ENCODE results near the gene MRPL39. TPM values are rescaled to one million over a fixed set of nuclear protein-coding genes. Genes with fewer than 3 reads are reported as not detected.
"Not testable (repeated sequence)": the region's sequence is repeated elsewhere in the genome, so short reads cannot be mapped to it uniquely, and the experiment has no call there.

The MRPL39 gene
- total RNA-seq, 3 donors from 2014 or later: 21.6 to 27.9 (median 22.1) TPM

DNA sequence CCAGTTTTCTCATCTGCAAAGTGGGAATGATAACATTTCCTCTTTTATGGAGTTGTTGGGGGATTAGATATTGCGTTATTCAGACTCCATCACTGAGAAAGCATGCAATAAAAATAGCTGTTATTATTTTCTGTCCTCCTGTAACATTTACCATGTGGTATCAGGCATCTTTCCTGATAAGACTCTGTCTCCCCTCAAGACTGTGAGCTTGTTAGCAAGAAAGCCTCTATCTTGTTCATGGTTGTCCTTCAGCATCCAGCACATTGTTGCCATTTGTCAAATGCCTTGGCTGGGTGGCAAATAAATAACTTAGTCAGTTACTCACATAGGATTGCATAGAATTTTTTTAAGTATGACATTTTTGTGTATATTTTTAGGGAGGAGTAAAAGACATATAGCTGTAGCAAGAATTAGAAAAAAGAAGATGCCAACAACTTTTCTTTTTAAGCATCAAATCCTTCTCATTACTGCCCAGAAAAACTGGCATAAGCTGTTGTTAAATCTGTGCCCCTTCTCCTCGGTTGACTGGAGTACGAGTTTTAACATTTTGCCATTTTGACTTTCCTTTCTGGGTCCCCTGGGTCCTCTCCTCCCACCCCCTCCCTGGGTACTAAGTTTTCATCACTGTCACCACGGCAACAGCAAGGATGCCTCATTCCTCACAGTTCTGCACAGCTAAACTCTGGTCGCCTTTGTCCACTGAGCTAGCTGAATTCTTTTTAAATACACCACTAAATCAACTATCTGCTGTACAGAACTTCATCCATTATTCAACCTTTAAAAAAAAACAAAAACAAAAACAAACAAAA is 30.8 kb upstream of the MRPL39 start:
- intact Hi-C loops (cut with DNase I, micrococcal nuclease): no loop called here
- Histone ChIP-seq H3K9me3 (no peaks in the 10 kb centered on the region), H3K4me1 (ENCODE audit: low read depth) (no peaks in the 10 kb centered on the region), H3K36me3 (ENCODE audit: low read depth) (no peaks in the 10 kb centered on the region), H3K4me3 (no peak overlapping the region)
- DNase-seq (no peak), ATAC-seq (no peak)
- TF ChIP-seq, protein P1, sequence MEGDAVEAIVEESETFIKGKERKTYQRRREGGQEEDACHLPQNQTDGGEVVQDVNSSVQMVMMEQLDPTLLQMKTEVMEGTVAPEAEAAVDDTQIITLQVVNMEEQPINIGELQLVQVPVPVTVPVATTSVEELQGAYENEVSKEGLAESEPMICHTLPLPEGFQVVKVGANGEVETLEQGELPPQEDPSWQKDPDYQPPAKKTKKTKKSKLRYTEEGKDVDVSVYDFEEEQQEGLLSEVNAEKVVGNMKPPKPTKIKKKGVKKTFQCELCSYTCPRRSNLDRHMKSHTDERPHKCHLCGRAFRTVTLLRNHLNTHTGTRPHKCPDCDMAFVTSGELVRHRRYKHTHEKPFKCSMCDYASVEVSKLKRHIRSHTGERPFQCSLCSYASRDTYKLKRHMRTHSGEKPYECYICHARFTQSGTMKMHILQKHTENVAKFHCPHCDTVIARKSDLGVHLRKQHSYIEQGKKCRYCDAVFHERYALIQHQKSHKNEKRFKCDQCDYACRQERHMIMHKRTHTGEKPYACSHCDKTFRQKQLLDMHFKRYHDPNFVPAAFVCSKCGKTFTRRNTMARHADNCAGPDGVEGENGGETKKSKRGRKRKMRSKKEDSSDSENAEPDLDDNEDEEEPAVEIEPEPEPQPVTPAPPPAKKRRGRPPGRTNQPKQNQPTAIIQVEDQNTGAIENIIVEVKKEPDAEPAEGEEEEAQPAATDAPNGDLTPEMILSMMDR (IDR thresholded peaks at IDR 0.05): no peak

DNA sequence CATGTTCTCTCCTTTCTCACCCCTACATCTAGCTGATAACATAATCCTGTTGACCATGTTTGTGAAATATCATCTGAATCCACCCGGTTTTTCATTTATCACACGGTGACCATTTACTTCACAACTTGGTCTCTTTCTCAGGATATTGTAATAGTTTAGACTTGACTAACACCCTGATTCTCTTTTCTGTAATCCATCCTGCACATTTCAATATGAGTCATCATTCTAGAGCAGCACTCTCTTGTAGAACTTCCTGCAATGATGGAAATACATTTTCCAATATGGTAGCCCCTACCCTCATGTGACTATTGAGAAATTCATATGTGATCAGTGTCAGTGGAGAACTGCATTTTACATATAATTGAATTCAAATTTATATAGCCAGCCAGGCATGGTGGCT is 29.4 kb upstream of the MRPL39 start:
- H3K9me3 ChIP-seq: no peaks in the 10 kb centered on the region
- DNase-seq: no peak
- no peak overlapping the region for H3K4me3 ChIP-seq
- no peaks in the 10 kb centered on the region for H3K4me1 ChIP-seq (ENCODE audit: low read depth)
- no peak for ATAC-seq
- TF ChIP-seq, protein P1 (IDR thresholded peaks at IDR 0.05): no peak
- no peaks in the 10 kb centered on the region for H3K36me3 ChIP-seq (ENCODE audit: low read depth)
- intact Hi-C loops (cut with DNase I, micrococcal nuclease): no loop called here

DNA sequence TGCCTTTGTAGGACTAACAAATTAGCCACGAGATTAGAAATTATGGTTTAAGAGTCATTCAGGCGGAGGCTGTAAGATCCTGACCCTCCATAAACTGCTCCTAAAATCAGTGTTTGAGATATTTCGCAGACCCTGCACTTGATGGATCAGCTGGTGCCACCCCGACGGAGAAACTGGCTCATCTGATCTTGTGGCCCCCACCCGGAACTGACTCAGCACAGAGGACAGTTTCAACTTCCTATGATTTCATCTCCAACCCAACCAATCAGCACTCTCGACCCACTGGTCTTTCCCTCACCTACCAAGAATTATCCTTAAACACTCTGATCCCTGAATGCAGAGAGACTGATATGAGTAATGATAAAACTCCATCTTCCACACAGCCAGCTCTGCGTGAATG is 28.0 kb upstream of the MRPL39 start:
- Histone ChIP-seq H3K4me3 (no peak overlapping the region), H3K4me1 (ENCODE audit: low read depth) (no peaks in the 10 kb centered on the region), H3K9me3 (no peaks in the 10 kb centered on the region), H3K36me3 (ENCODE audit: low read depth) (no peaks in the 10 kb centered on the region)
- intact Hi-C loops (cut with DNase I, micrococcal nuclease): no loop called here
- TF ChIP-seq, protein P1 (IDR thresholded peaks at IDR 0.05): no peak
- ATAC-seq: no peak
- DNase-seq: no peak

DNA sequence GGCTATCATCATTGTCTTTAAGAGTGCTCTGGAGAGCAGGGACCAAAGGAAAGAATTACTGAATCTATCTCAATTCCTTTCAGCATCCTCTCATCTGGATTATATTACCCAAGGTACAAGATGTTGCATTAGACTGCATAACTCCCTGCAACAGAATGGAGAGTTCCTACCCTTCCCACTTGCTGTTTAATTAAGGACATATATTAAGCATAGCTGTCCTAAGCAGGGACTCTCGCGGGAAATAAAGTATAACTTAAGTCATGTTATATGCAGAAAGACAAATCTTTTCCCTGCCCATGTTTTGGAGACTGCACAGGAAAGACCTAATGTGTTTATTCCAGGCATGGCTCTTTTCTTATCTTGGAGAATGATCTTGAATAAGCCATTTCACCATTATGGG is 25.0 kb upstream of the MRPL39 start:
- H3K4me1 ChIP-seq (ENCODE audit: low read depth): no peaks in the 10 kb centered on the region
- ATAC-seq (no peak), DNase-seq (no peak)
- H3K36me3 ChIP-seq (ENCODE audit: low read depth): no peaks in the 10 kb centered on the region
- H3K9me3 ChIP-seq: no peaks in the 10 kb centered on the region
- TF ChIP-seq, protein P1 (IDR thresholded peaks at IDR 0.05): no peak
- intact Hi-C loops (cut with DNase I, micrococcal nuclease): no loop called here
- no peak overlapping the region for H3K4me3 ChIP-seq

DNA sequence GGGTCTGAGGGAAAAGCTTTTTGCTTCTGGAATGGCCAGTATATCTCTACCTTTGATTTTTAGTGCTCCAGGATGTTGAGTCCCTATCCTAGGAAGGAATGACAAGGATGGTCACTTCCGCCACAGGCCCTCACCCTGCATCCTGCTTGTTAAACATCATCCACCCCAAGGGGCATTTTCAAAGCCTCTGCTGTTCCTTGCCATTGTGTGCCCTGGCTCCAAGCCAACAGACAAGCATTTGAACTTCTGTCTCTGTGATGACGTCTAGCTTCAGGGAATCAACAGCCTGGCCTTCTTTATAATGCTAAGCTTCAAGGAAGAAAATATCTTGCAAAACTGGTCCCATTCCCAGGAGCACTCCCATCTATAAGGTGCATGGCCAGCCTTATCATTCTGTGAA is 19.5 kb upstream of the MRPL39 start:
- ATAC-seq (no peak), DNase-seq (peak in 1 of 3 donors; percentile 7)
- no peaks in the 10 kb centered on the region for H3K9me3 ChIP-seq
- no peaks in the 10 kb centered on the region for H3K4me1 ChIP-seq (ENCODE audit: low read depth)
- no peak overlapping the region for H3K4me3 ChIP-seq
- no peaks in the 10 kb centered on the region for H3K36me3 ChIP-seq (ENCODE audit: low read depth)
- TF ChIP-seq, protein P1 (IDR thresholded peaks at IDR 0.05): no peak
- intact Hi-C loops (cut with DNase I, micrococcal nuclease): no loop called here

DNA sequence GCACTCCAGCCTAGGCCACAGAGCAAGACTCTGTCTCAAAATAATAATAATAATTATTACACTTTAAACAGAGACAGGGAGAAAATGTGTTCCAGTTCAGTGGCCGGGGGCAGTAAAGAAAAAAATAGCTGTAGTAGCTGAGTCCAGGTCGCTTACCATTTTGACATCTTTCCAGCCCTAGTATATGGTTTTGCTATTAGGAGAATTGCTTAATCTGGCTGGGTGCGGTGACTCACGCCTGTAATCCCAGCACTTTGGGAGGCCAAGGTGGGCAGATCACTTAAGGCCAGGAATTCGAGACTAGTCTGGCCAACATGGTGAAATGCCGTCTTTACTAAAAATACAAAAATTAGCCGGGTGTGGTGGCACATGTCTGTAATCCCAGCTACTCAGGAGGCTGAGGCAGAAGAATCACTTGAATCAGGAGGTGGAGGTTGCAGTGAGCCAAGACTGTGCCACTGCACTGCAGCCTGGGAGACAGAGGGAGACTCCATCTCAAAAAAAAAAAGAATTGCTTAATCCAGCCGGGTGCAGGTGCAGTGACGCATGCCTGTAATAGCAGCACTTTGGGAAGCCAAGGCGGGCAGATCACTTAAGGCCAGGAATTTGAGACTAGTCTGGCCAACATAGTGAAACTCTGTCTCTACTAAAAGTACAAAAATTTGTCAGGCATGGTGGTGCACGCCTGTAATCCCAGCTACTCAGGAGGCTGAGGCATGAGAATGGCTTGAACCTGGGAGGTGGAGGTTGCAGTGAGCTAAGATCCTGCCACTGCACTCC is 18.7 kb upstream of the MRPL39 start:
- H3K4me1 ChIP-seq (ENCODE audit: low read depth); intact Hi-C loops (cut with DNase I, micrococcal nuclease); H3K9me3 ChIP-seq; ATAC-seq; H3K4me3 ChIP-seq; H3K36me3 ChIP-seq (ENCODE audit: low read depth); DNase-seq: not testable (repeated sequence)
